ENCODE results near the gene CYP2U1.

Gene CYP2U1

DNA sequence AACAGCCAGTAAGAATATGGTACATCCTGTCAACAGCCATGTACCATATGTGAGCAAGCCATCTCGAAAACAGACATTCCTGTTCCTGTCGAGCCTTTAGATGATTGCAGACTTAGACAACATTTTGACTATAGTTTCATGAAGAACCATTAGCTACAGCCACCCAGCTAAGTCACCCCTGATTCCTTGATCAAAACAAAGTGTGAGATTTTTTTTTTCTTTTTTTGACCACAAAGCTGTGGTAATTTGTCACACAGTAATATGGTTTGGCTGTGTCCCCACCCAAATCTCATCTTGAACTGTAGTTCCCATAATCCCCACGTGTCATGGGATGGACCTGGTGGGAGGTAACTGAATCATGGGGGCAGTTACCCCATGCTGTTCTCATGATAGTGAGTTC, 43.2 kb downstream of the CYP2U1 start:
- Histone ChIP-seq H3K4me3 (ENCODE audit: low read depth, low read length) (no peak overlapping the region), H3K79me2 (no peaks in the 10 kb centered on the region), H3K27ac (no peak overlapping the region), H2AFZ (no peak overlapping the region), H3K4me2 (ENCODE audit: low read length) (no peak overlapping the region), H3K4me1 (no peaks in the 10 kb centered on the region), H3K36me3 (ENCODE audit: control insufficient read depth, insufficient read depth, low read length) (no peaks in the 10 kb centered on the region), H3K9ac (no peak overlapping the region), H3K27me3 (ENCODE audit: control insufficient read depth, insufficient read depth, low read length) (no peaks in the 10 kb centered on the region), H3K9me3 (ENCODE audit: control insufficient read depth, low read length) (no peaks in the 10 kb centered on the region)
- TF ChIP-seq, protein P1, sequence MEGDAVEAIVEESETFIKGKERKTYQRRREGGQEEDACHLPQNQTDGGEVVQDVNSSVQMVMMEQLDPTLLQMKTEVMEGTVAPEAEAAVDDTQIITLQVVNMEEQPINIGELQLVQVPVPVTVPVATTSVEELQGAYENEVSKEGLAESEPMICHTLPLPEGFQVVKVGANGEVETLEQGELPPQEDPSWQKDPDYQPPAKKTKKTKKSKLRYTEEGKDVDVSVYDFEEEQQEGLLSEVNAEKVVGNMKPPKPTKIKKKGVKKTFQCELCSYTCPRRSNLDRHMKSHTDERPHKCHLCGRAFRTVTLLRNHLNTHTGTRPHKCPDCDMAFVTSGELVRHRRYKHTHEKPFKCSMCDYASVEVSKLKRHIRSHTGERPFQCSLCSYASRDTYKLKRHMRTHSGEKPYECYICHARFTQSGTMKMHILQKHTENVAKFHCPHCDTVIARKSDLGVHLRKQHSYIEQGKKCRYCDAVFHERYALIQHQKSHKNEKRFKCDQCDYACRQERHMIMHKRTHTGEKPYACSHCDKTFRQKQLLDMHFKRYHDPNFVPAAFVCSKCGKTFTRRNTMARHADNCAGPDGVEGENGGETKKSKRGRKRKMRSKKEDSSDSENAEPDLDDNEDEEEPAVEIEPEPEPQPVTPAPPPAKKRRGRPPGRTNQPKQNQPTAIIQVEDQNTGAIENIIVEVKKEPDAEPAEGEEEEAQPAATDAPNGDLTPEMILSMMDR (IDR thresholded peaks at IDR 0.05), result no peak

DNA sequence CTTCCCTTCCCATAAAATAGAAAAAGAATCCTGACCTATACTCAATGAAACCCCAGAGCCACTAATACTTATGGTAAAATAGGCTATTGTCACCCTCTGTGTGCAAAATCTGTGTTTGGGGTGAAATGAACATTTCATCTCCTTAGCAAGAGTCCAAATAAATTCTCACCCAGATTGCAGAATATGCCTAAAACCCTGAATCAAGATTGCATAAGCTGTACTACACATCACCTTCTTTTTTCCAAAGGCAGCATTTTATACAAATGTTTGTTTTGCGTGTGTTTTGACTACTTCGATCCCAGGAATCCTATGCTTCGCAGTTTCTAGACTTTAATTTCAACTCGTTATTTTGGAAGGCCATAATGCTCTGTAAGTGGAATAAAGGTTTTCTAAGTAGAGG, 46.1 kb downstream of the CYP2U1 start:
- H3K9me3 ChIP-seq (ENCODE audit: control insufficient read depth, low read length), result no peaks in the 10 kb centered on the region
- no peaks in the 10 kb centered on the region for H3K27me3 ChIP-seq (ENCODE audit: control insufficient read depth, insufficient read depth, low read length)
- no peaks in the 10 kb centered on the region for H3K79me2 ChIP-seq
- H3K4me2 ChIP-seq (ENCODE audit: low read length), result no peak overlapping the region
- H3K36me3 ChIP-seq (ENCODE audit: control insufficient read depth, insufficient read depth, low read length), result no peaks in the 10 kb centered on the region
- no peaks in the 10 kb centered on the region for H3K4me1 ChIP-seq
- H3K9ac ChIP-seq, result no peak overlapping the region
- H3K27ac ChIP-seq, result no peak overlapping the region
- TF ChIP-seq, protein P1 (IDR thresholded peaks at IDR 0.05), result no peak
- no peak overlapping the region for H3K4me3 ChIP-seq (ENCODE audit: low read depth, low read length)
- no peak overlapping the region for H2AFZ ChIP-seq

DNA sequence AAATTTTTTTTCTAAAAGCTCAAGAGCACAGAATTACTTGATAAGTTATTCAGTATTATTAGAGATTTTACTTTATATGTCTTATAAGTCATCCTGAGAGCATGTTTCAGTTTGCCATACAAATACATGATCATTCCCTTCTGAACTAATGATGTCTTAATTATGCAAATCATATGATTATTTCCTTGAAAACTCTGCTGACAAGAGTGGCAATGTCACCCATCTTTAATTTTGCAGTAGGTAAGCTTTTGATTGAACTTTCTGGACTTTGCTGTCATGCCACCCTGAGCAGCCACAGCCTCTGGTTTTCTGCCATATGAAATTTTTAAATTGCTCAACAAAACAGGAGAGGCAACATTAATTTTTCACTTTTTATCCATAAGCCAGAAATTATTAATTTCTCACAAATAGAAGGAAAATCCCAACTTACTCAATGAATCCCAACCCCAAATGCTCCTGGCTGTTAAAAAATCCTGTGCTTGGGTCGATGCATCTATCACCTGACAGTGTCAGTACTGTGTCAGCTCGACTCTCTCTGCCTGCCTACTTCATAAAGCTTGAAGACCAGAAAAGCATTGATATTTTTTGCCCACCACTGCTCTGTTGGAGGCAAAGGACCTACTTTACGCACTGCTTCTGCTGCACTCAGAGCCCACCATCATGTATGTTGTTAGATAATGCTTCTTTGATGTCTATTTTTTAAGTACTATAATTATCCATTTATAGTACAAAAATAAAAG, 46.8 kb downstream of the CYP2U1 start:
- Histone ChIP-seq H3K36me3 (ENCODE audit: control insufficient read depth, insufficient read depth, low read length) (no peaks in the 10 kb centered on the region), H3K4me3 (ENCODE audit: low read depth, low read length) (no peak overlapping the region), H3K4me2 (ENCODE audit: low read length) (no peak overlapping the region), H2AFZ (no peak overlapping the region), H3K9me3 (ENCODE audit: control insufficient read depth, low read length) (no peaks in the 10 kb centered on the region), H3K9ac (no peak overlapping the region), H3K4me1 (no peaks in the 10 kb centered on the region), H3K27me3 (ENCODE audit: control insufficient read depth, insufficient read depth, low read length) (no peaks in the 10 kb centered on the region), H3K27ac (no peak overlapping the region), H3K79me2 (no peaks in the 10 kb centered on the region)
- TF ChIP-seq, protein P1 (IDR thresholded peaks at IDR 0.05), result no peak

DNA sequence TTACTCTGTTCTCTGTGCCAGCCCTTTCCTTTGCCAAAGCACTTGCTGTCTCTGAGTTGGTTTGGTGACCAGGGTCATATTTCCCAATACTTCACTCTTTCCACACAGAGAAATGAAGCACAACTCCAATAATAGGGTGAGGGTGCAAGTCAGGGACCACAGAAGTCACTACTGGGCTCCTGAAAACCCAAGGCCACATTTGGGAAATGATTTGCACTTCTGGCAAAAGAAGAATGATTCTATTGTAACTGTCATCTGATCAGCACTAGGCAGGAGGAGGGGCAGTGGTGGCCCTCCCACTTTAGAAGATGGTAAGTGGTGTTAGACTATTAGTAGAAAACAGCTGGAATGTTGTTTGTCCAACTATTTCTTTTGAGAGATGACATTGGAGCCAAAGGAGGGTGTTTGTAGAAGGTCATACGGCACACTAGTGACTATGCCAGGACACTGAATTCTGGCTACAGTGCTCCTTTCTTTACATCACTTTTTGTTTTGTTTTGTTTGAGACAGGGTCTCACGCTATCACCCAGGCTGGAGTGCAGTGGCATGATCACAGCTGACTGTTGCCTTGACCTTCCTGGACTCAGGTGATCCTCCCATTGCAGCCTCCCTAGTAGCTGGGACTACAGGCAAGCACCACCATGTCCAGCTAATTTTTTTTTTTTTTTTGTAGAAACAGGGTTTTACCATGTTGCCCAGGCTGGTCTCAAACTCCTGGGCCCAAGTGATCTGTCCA, 47.5 kb downstream of the CYP2U1 start:
- H3K27me3 ChIP-seq (ENCODE audit: control insufficient read depth, insufficient read depth, low read length), result no peaks in the 10 kb centered on the region
- no peaks in the 10 kb centered on the region for H3K4me1 ChIP-seq
- H3K9ac ChIP-seq, result no peak overlapping the region
- no peak overlapping the region for H2AFZ ChIP-seq
- no peak overlapping the region for H3K4me3 ChIP-seq (ENCODE audit: low read depth, low read length)
- TF ChIP-seq, protein P1 (IDR thresholded peaks at IDR 0.05), result no peak
- no peaks in the 10 kb centered on the region for H3K79me2 ChIP-seq
- H3K36me3 ChIP-seq (ENCODE audit: control insufficient read depth, insufficient read depth, low read length), result no peaks in the 10 kb centered on the region
- no peak overlapping the region for H3K4me2 ChIP-seq (ENCODE audit: low read length)
- no peaks in the 10 kb centered on the region for H3K9me3 ChIP-seq (ENCODE audit: control insufficient read depth, low read length)
- H3K27ac ChIP-seq, result no peak overlapping the region
